NCI-H526 (cell line): ENCODE results near the gene SERGEF.

Experiments
- DNase-seq, 2 experiments: peaks; one replicate each; lab custom pipeline; 2025; lab: John Stamatoyannopoulos, UW

The SERGEF gene

DNA sequence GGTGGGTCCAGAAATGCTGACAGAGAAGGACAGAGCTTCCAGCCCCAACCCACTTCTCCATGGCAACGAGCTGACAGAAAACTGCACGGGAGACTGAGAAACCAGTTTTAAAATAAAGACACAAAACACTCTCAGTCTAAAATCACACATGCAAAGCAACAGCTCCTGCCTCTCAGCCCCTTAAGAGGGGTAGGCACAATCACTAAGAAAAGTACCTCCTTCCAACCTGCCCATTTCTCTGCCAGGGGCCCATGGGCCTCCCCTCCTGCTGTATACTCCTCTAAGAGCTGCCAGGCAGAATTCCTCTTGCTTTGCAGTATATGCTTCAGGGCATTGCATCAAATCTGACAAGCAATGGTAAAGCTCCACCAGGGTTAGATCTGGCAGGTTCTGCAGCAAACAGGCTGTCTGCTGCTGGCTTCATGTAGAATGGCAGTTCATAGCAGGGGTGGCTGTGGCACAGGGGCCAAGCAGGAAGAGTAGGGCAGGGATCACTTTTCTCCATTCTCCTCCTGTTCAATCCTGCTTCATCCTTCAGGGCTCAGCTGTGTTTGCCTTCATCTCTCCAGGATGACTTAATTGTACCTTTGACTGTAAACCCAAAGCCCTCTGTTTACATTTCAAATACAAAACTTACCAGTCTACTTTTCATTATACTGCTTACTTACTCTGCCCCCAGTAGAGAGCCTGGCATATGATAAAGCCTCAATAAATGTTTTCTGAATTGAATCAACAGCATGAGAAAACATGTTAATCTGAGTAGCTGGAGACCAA, 200.6 kb downstream of the SERGEF start:
- peak; percentile 18 to 33 for DNase-seq

DNA sequence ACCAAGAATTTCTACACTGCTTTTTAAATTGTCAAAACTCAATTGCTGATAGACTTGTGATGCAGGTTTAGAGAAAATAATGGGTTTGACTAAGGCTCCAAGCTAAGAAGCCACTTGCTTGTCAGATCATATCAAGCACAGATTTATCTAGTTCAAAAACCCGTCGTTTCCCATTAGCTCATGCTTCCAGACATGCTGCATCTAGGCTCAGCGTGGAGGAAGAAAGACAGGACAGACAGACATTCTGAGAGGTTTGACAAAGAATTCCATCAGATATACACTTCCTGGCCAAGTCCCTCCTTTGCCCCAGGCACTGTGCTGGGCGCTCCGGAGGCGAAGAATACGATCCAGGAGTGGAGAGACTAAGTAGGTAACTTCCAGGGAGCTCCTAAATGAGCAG, 201.5 kb downstream of the SERGEF start:
- DNase-seq, result no peak

DNA sequence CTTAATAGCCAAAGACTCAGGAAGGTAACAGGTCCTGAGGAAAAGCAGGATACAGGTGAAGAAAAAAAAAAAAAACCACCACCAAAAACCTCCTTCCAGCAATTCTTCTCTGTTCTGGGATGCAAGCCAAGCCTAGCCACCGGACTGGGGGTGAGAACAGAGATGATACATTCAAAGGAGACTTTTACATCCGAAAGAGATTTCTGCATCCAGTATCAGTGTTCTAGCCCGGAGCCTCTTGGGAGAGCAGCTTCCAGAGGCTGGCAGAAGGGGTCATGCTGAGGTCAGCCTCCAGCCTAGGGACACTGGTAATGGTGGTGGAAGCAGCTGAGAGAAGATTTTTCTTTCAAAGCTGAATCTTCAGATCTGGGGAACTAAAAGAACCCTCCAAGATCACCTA, 202.1 kb downstream of the SERGEF start:
- DNase-seq, result no peak

DNA sequence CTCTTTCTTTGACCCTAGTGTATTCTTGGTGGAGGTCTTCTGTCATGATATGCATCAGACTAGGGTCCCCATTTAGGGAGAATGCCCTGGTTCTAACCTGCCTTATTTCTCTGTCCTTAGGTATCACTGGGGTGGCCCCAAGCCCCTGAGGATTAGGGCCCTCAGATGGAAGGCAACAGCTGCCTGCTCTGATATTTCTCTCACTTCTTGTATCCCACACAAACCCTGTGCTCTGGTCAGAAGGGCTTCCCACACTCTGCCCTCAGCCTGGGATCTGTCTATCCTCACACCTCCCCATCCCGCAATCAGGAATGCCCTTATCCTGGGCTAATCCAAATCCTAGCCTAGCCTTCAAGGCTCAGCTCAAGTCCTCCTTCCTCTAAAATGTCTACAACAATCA, 202.8 kb downstream of the SERGEF start:
- no peak for DNase-seq

DNA sequence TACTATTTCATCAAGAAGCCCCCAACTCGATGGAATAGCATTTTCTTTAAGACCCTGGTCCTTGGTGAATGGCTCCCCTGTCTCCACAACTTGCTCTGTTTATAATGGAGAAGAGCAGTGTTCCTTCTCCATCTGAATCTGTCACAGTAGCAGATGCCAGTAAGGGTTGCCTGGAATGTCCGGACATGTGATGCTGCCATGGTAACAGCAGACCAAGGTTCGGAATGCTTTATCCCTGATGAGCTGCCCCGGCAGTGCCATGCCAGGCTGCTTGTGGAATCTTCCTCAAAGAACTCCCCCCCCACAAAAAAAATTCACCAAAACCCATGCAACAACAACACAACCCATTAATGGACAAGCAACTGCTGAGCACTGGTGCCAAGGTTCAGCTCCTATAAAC, 205.8 kb downstream of the SERGEF start:
- no peak for DNase-seq

DNA sequence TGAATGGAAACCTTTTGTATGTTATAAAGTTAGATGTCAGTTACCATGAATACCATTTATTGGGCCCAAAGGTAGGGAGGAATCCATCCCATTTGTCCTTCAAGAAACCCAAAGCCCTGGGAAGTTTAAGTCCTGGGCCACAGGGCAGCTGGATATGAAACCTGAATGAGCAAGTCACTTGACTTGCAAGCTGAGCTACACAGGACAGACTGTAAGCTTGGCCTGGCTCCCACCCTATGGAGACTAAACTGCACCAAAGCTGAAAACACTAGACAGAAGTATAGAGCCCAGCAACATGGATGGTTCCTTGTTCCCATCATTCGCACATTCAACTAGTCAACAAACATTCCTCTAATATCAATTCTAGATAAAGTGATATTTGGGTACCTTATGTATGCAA, 207.0 kb downstream of the SERGEF start:
- no peak for DNase-seq

DNA sequence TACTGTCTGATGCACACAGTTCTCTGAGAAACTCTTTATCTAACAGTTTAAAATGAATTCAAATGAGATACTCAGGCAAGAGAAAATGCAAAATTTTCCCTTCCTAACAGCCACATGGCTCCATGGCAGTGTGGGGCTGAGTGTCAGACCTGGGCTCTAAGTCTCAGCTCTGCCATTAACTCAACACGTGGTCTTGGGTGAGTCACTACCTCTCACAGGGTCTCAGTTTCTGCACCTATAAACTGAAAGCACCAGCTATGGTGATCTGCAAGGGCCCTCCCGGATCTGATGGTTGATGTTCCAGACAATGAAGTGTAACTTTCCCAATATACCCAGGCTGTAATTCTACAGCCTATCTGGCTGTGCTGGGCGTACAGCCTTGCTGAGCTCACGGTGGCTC, 207.8 kb downstream of the SERGEF start:
- peak; percentile 13 to 50 for DNase-seq

DNA sequence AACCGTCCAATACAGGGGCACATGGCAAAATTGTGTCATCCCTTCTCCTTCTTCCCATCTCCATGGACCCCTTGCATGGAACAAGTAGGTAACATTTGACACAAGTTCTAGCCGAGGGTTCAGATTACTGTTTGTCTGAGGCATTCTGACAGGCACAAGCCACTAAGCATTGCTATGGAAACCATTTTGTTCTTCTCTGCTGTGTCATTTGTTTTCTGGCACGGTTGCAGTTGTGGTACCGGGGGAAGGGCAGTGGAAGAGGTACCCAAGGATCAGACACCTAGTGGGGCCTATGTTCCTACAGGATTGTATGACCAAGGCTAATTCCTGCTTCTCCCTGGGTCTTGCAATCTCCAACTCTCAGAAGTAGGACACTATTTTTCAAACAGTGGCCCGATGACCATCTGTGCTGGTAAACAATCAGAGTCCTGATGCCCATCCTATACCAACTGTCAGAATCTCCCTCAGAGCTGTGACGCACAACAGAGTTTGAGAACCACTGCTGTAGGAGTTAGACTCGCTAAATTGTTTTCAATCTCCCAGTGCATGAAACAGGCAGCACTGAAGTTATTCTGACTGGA, 209.0 kb downstream of the SERGEF start:
- DNase-seq, result no peak

DNA sequence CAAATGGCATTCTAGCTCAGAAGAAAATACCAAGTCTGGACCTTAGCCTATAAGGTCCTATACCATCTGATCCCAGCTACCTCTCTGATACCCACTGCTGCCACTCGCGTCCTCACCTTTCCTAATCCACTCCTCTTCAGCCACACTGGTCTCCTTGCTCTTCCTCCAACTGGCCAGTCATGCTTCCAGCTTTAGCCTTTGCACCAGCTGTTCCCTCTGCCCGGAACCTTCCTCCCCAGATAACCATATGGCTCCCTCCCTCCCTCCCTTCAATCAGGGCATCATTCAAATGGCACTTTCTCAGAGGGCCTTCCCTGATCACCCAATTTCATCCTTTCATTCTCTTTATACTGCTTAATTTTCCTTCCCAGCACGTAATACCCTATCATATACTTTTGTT, 210.4 kb downstream of the SERGEF start:
- no peak for DNase-seq

DNA sequence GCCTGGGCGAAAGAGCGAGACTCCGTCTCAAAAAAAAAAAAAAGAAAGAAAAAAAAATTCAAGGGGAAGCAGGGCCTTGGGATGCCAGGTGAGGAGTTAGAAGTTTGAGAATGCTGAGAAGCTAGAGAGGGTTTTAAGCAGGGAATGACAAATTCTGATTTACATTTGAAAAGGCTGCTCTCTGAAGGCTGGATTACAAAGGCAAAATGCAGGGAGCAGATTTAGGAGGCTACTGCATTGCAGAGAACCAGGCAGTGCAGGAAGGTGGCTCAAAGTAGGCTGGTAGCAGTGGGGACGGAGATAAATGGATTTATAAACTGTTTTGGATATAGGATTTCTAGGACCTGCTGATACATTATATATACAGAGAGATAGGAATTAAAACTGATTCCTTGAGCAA, 211.7 kb downstream of the SERGEF start:
- DNase-seq, result no peak

DNA sequence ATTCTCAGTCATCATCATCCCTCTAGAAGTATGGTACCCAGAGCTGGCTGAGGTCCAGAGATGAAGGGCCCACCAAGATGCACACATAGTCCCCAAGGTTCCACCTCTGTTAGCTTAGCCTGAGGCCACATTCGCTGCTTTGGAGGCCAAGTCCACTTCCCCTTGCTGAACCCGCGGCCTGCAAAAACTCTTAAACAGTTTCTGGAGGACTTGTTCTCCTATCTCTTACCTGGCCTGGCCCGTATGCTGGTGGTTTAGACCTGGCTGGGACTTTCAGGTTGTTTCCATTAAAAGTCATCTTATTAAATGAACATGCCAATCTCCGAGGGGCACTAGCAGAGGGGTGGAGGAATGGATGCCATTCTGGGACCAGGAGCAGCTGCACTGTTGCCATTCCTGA, 213.7 kb downstream of the SERGEF start:
- DNase-seq, result no peak

DNA sequence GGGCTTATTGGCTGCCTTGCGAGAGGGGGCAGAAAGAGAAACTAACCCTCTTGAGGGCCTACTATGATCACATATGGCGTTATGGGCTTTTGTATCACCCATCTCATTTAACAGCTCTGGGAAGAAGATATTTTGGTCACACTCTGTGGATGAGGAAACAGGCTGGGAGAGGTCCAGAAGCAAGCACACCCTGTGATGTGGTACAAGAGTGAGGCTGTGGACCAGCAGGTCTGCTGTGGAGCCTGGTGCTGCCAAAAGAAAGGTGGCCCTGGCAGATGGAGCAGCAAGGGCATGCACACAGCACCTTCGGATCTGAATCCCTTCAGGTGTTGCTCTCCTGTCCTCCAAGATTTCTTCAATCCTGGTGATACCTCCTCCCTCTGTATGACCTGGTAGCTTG, 214.1 kb downstream of the SERGEF start:
- no peak for DNase-seq

DNA sequence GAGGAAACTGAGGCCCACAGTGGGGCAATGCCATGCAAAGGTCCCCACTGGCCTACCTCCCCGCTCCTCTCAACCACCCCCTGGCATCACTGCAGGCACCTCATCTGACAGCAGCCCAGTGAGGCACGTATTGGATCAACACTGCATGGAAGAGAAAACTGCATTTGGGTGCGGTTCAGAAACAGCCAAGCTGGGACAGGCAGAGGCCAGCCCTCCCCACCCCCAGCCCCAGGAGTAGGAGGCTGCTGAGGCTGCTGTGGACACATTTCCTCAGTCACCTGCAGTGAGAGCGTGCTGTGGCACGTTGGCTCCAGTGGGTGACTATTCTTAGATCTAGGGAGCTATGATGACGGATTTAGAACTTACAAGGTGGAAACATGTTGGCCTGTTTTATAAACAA, 214.6 kb downstream of the SERGEF start:
- no peak for DNase-seq

DNA sequence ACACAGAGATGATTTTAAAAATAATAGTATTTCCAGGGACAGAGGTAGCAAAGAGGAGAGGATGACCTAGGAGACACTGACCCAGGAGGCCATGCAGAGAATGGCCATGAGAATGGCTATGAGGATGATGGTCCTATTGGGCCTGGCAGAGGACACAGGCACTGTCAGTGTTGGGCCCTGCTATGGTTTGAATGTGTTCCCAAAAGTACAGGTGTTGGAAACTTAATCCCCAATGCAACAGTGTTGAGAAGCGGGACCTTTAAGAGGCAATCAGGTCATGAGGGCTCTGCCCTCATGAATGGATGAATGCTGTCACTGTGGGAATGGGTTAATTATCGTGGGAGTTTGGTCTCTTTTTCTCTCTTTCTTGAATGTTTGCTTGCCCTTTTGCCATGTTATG, 216.7 kb downstream of the SERGEF start:
- DNase-seq, result no peak

DNA sequence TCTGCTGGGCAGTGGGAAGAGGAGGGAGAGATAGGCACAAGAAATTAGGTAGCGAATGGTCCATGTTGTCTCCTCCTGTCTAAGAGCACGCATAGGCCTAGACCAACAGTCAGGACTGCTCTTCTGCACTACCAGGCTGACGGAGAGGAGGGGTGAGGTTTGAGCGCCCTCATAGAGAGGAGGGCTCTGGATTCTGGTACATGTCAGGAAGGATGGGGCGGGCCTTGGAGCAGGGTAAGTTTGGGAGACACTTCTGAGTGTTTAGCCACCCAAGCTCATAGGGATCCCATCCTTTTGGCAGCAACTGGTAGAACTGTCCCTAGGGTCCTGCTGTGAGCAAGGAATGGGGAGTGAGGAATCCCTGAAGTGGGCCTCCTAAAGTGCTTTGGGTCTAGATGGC, 217.9 kb downstream of the SERGEF start:
- no peak for DNase-seq

DNA sequence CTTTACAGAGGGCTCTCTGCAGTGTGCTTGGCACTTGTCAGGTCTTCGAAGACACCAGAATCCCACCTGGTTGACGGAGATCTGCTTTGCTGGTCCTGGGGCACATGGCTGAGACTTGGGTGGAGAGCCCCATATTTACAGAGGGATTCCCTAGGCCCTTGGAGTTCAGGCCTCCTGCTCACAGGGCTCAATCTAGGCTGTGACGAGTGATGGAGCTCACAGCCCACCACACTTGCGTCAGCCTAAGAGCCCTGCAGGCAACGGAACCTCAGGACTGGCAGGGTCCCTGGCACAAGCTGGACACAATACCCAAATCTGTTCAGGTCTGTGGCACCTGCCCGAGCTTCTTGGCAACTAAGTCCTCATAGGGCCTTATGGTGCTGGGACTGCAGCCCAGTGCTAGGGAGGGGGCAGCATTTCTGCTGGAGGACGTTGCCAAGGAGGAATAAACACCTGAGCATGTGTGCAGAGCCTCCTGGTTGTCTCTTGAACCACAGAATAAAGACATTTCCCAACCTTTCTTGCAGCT, 219.1 kb downstream of the SERGEF start:
- DNase-seq, result no peak

DNA sequence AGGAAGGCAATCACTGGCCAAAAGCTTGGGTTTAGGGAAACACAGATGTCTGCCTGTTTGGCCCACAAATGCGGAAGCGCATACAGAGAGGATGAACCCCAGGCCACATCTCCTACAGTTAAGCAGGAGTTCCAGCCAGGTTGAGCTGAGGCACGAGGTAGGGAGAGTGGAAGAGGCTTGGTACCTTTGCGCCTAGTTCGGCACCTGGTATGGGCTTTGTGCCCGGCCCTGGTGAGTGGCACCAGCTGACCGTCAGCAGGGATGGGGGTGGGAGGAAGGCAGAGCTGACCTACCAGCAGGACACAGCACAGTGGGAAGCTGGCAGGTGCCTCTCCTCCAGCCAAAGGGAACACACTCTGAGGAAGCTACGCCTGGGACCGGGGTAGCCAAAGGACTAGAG, 220.7 kb downstream of the SERGEF start:
- no peak for DNase-seq

DNA sequence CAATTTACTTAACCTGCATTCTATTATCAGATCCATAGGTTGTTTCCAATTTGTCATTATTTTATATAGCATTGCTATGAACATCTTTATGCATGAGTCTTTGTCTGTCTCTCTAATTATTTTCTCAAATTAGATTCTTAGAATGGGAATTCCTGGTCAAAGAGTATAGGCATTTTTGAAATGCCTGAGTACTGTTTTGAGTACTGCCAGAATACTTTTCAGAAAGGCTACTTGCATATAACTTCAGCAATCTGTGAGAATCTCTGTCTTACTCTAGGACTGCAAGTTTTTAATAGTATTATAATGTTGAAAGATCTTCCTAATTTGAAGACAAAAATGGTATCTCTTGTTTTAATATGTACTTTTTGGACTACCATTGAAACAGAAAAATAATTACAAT, 221.7 kb downstream of the SERGEF start:
- DNase-seq, result no peak

DNA sequence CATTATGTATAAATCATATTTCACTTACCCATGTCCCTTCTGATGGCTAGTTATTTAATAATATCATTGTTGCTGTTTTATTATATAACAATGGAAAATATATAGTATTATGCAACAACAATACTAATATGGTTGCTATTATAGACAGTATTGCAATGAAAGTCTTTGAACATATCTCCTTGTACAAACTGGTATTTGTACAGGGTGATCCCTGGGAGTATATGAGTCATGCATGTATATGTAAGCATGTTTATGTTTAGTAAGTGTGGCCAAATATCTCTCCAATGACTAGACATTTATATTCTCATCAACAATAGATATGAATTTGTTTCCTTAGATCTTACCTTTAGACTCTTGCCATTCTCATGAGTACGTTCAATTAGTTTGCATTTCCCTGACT, 222.4 kb downstream of the SERGEF start:
- no peak for DNase-seq

DNA sequence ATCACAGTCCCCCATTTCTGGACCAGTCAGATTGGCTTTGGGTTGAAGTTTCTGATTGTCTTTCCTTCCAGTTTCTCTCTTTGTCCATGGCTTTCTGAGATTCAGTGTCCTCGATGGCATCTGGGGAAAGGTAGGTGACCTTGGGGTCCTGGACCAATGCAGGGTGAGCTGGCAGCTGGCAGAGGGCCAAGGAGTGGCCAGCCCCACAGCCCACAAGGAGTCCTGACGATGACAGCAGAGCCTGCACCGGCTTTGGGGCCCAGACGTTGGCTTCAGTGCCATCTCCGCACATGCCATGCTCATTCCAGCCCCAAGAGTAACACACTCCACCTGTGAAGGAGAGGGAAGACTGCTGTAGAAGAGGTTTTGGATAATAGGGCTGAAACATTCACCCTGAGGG, 224.8 kb downstream of the SERGEF start:
- DNase-seq, result no peak

DNA sequence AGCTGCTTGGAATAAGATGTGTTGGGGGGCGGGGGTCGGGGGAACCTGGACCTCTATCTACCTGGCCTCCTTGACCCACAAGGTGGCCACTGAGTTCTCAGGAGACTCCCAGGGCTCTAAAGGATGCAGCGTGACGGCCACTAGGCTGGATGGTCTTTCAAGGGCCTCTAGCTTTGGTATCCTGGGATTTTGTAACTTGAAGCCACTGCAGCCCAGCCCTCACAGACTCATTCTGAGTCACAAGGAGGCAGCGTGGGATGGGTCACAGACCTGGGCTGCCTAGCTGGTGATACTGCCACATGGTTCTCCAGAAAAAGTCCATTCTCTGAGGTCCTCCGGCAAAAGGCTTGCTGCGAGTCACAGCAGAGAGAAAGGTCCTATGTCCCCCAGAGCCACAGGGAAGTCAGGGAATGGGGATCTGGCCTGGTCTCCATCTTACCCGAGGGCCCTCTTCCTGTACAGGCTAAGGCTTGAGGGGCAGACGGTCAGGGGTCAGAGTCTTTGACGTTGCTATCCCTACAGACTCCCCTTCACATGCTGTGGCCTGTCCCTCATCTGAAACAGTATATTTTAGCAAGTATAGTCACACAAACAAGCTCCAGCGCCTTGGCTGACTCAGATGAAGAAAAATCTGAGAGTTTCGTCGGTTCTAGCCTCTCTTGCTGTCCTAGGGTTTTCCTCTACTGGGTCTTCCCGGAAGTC, 225.9 kb downstream of the SERGEF start:
- DNase-seq, result no peak

DNA sequence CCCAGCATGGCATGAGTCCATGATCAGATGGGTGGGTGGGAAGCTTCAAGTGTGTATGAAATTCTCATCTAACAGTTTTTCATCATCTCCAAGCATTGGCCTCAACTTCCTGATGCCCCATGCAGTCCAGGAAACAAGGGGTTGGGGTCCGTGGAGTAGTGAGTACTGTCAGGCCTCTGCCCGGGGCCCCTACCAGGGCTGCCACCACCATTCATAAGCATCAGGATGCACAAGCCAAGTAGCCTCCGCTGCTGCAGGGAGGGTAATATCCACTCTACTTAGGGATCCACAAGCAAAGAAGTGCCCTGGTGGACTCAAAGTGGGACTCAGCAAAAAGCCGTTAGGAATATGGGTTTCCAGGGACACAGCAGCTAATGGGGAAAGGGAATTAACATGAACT, 229.0 kb downstream of the SERGEF start:
- no peak for DNase-seq

DNA sequence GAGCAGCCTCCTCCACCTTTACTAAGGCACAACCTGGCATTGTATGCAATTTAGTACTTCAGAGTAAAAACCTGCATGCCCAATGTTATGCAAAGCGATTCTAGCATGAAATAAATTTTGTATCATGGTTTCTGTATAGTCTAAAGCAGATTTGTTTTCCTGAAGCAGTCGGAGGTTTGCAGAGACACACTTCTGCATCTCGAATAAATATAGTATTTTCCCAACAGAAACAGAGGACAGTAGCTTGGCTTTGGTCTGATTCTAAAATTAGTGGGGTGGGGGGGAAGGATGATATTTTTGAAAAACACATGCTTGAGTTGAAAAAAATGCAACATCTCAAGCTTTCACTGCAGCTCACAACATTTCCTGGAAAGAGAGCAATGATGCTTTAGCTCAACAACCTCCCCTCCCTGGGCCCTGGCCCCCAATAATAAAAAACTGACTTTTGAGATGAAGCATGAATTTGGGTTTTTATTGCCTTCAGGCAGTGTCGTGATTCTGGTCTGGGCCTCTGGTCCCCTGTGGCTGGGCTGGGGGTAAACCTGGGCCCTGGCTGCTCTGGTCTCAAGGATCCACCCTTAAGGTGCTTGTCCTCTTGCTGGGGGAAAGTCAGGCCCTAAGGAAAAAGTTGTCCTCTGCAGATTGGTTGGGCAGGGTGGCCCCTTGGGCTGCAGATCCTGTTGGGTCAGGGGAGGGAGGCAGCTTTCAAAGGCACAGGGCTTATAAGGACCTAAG, 230.1 kb downstream of the SERGEF start:
- no peak for DNase-seq
